Vagina (tissue), 2 donors: ENCODE results near the gene GHRL.

ENCODE experiments used
- CTCF ChIP-seq, 3 experiments: fragments of 450-650 bp in 2 of 3; fragments of 200-600 bp in 1 of 3; sonication (generic) in 1 of 3; IDR thresholded peaks; one replicate each; pipeline ENCODE4 v1.5.1; 2017 to 2019; ENCODE audit warnings: antibody characterized with exemption in 3 of 3, mild to moderate bottlenecking in 2 of 3, moderate library complexity in 2 of 3
- POLR2A ChIP-seq, 2 donors: fragments of 450-650 bp; IDR thresholded peaks; one replicate each; pipeline ENCODE4 v1.6.1; 2017; ENCODE audit warnings: antibody characterized with exemption in 2 of 2, mild to moderate bottlenecking in 2 of 2, moderate library complexity in 2 of 2
- POLR2AphosphoS5 ChIP-seq, 2 donors: sonication (generic); formaldehyde crosslinking; IDR thresholded peaks; one replicate each; pipeline ENCODE4 v1.9.0; 2017; ENCODE audit warnings: antibody characterized with exemption in 2 of 2, mild to moderate bottlenecking in 2 of 2, low read depth in 1 of 2; ENCODE audit not compliant: insufficient read depth in 1 of 2

- TF ChIP-seq POLR2A (IDR thresholded peaks at IDR 0.05): no peak
- TF ChIP-seq CTCF (IDR thresholded peaks at IDR 0.05): no peak
- no peak for TF ChIP-seq POLR2AphosphoS5 (IDR thresholded peaks at IDR 0.05; ENCODE audit: insufficient read depth in 1 of 2, low read depth in 1 of 2)
Measured at GRCh38 chr3:10280571-10280970, 12.2 kb downstream of the GHRL start.
